Lower leg skin (tissue), 4 donors: ENCODE results near the gene LRP1B. TPM values are rescaled to one million over a fixed set of nuclear protein-coding genes. Genes with fewer than 3 reads are reported as not detected.

Source experiments
- DNase-seq, 2 donors: peaks; one replicate each; pipeline ENCODE4 v3.0.0-alpha.2; 2019; ENCODE audit warnings: low spot score in 2 of 2
- H3K4me3 ChIP-seq: fragments of 200-600 bp; sonication (generic); 2 replicates; pipeline ENCODE4 v1.5.1; 2017; ENCODE audit warnings: mild to moderate bottlenecking, low read depth; ENCODE audit not compliant: poor library complexity, severe bottlenecking
- CTCF ChIP-seq, 3 donors: fragments of 450-650 bp; IDR thresholded peaks; one replicate each; pipeline ENCODE4 v1.5.1; 2016; ENCODE audit warnings: antibody characterized with exemption in 3 of 3, mild to moderate bottlenecking in 3 of 3, moderate library complexity in 2 of 3
- POLR2A ChIP-seq, 2 donors: fragments of 450-650 bp; IDR thresholded peaks; one replicate each; pipeline ENCODE4 v1.6.1; 2016 to 2017; ENCODE audit warnings: antibody characterized with exemption in 2 of 2, mild to moderate bottlenecking in 1 of 2, moderate library complexity in 1 of 2
- WGBS, 2 donors: methylation state at CpG; one replicate each; pipeline ENCODE4 v1.1.5; 2018; 5-methylcytosine and 5-hydroxymethylcytosine counted together
- intact Hi-C: fragments of 100-400 bp; cut with DNase I; formaldehyde crosslinking; loops from one replicate; pipeline ENCODE4 v1.15.0; 2023; ENCODE audit warnings: low total_unique reads
- total RNA-seq, 4 donors: library from RNA; depleted of rRNA; stranded (reverse); fragments of >200 nt; gene quantifications; one replicate each; pipeline ENCODE4 v1.1.0, GENCODE V29; 2016

The LRP1B gene
- total RNA-seq, 4 donors from 2014 or later = 0.80 to 1.6 (median 1.0) TPM

DNA sequence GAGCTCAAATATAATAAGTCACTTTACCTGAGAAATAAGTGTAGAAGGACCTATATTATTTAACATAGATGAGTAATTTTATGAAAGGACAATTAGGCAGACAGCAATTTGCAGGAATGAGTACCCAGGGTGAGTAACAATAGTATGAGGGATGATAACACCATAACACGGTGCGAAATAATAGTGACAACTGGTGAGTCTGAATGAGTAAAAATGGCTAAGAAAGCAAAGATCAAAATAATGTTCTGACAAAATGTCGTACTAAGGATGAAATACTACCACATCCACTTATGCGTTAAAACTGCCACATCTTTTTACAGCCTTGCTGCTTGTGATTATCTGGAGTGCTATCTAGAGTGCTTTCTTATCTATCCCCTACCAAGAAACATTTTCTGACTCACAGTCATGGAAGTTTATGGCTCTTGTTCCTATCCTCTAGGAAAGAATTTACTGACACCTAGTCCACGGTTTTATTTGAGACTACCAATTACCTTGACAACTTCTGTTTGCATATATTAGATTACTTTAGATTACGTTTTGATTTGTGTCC lies 929.7 kb downstream of the LRP1B start:
- H3K4me3 ChIP-seq = no peak overlapping the region
- DNase-seq = no peak
- intact Hi-C loops = no loop called here
- no peak for TF ChIP-seq CTCF (IDR thresholded peaks at IDR 0.05)
- 67% methylated on average over 6 of the region's 6 CpGs for WGBS, 2 donors

- intact Hi-C loops = no loop called here
- WGBS, 2 donors = 65 to 72% methylated on average over 1 of the region's 1 CpG
- no peak overlapping the region for H3K4me3 ChIP-seq
- TF ChIP-seq POLR2A (IDR thresholded peaks at IDR 0.05) (no peak), CTCF (IDR thresholded peaks at IDR 0.05) (no peak)
- DNase-seq = no peak
Measured at GRCh38 chr2:141200191-141200590, 930.6 kb downstream of the LRP1B start.

DNA sequence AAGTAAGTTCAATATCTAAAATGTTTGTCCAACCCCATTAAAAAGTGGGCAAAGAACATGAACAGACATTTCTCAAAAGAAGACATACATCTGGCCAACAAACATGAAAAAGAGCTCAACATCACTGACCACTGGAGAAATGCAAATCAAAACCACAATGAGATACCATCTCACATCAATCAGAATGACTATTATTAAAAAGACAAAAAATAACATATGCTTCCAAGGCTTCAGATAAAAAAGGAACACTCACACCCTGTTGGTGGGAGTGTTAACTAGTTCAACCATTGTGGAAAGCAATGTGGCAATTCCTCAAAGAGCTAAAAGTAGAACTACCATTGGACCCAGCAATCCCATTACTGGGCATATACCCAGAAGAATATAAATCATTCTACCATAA lies 931.1 kb downstream of the LRP1B start:
- no peak overlapping the region for H3K4me3 ChIP-seq
- TF ChIP-seq POLR2A (IDR thresholded peaks at IDR 0.05) (no peak), CTCF (IDR thresholded peaks at IDR 0.05) (no peak)
- intact Hi-C loops = no loop called here
- DNase-seq = no peak

DNA sequence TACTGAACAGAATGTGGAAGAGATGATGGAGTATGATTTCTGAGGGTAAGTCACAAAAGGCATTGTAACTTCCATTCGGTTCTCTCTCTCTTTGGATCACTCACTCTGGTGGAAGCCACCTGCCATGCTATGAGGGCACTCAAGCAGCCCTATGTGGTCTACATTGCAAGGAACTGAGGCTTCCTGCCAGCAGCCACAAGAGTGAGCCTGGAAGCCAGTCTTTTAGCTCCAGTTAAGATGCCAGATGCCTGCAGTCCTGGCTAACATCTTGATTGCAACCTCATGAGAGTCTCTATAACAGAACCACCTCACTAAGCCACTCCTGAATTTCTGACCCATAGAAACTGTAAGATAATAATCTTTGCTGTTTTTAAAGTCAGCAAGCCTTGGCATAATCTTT lies 935.7 kb downstream of the LRP1B start:
- H3K4me3 ChIP-seq = no peak overlapping the region
- 50 to 56% methylated on average over 1 of the region's 1 CpG for WGBS, 2 donors
- intact Hi-C loops = no loop called here
- TF ChIP-seq CTCF (IDR thresholded peaks at IDR 0.05) (no peak), POLR2A (IDR thresholded peaks at IDR 0.05) (no peak)
- DNase-seq = no peak

DNA sequence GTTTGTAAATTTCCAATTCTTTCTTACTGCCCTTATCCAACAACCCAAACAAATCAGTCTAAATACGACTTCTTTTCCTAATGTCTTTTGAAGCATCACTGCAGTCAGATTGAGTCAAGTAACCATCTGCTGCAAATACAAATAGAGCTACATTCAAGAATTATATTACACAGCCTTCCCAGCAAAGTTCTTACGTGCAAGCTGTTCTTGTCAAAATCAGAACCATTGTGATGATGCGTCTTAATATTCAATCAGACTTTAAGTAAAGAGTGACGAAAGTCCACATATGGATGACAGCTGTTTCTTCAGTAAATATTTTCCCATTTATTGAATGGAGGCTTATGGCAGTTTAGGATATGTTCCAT lies 943.8 kb downstream of the LRP1B start:
- intact Hi-C loops = no loop called here
- TF ChIP-seq POLR2A (IDR thresholded peaks at IDR 0.05) (no peak), CTCF (IDR thresholded peaks at IDR 0.05) (no peak)
- 42 to 46% methylated on average over 4 of the region's 4 CpGs for WGBS, 2 donors
- no peak for DNase-seq
- H3K4me3 ChIP-seq = no peak overlapping the region

DNA sequence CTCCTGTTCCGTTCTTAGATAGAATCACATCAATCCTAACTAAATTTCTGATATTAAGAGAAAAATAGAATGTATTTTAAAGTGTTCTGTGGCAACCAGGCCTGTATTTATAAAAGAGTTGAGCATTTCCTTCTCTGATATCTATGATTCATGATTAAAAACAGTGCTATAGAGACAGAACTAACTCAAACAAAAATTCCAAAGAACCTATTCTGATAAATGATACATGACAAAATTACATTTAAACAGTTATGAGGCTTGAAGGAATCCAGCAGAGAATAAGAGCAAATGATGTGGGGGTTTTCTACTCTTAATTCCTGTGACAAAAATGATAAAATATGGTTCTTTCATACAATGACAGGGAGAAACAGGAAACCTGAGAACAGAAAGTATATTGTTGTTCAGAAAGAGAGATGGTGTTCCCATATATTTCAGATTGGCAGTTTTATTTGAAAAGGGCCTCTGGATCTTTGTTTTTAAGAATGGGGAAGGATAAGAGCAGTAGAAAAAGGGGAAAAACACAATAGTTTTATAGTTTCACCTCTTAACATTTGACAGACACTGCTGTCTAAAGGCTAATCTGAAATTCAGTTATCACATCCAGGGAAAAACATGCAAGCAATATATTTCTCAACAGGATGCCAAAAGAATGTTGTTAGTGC lies 944.3 kb downstream of the LRP1B start:
- no peak for DNase-seq
- TF ChIP-seq POLR2A (IDR thresholded peaks at IDR 0.05) = no peak
- no peak for TF ChIP-seq CTCF (IDR thresholded peaks at IDR 0.05)
- no peak overlapping the region for H3K4me3 ChIP-seq
- WGBS, 2 donors = 82 to 87% methylated on average over 1 of the region's 1 CpG
- intact Hi-C loops = no loop called here
